NT2/D1 (cell line): ENCODE results near the gene DNAJB7.

Experiments
- YY1 ChIP-seq: IDR thresholded peaks from 2 replicates; pipeline ENCODE4 v1.6.1; 2011; ENCODE audit not compliant: insufficient read length, insufficient read depth
- ZNF274 ChIP-seq: IDR thresholded peaks from 2 replicates; pipeline ENCODE4 v1.6.1; 2011; ENCODE audit warnings: mild to moderate bottlenecking, low read depth, low read length

- no peak for TF ChIP-seq ZNF274
- TF ChIP-seq YY1: no peak
Observed at GRCh38 chr22:40823426-40823825, 38.5 kb downstream of the DNAJB7 start.
